HepG2 (cell line): Measurements from ENCODE around the gene KIF15. TPM values are rescaled to one million over a fixed set of nuclear protein-coding genes. Genes with fewer than 3 reads are reported as not detected.

Source experiments
- ARID5B ChIP-seq: IDR thresholded peaks from 2 replicates; pipeline ENCODE4 v1.4.0; 2020; ENCODE audit warnings: mild to moderate bottlenecking, missing genetic modification reagents
- CHD4 ChIP-seq: fragments of 200-600 bp; sonication (generic); IDR thresholded peaks from 2 replicates; pipeline ENCODE4 v1.7.0; 2017; ENCODE audit warnings: mild to moderate bottlenecking, low read length, borderline replicate concordance
- FOXA3 ChIP-seq: IDR thresholded peaks from 2 replicates; pipeline ENCODE4 v1.6.1; 2016; ENCODE audit warnings: missing genetic modification reagents, missing compliant biosample characterization
- FOXK2 ChIP-seq: fragments of 450-650 bp; IDR thresholded peaks from 2 replicates; pipeline ENCODE4 v1.6.1; 2016
- FOXP4 ChIP-seq: sonication (generic); formaldehyde crosslinking; IDR thresholded peaks from 2 replicates; pipeline ENCODE4 v1.4.0; 2020; ENCODE audit warnings: missing genetic modification reagents
- GABPB1 ChIP-seq: IDR thresholded peaks from 2 replicates; pipeline ENCODE4 v1.6.1; 2016; ENCODE audit warnings: mild to moderate bottlenecking, missing genetic modification reagents, moderate library complexity, missing compliant biosample characterization
- GATA4 ChIP-seq: sonication (generic); IDR thresholded peaks from 2 replicates; pipeline ENCODE4 v1.6.1; 2016; ENCODE audit warnings: antibody characterized with exemption, low read depth, borderline replicate concordance
- GATAD2A ChIP-seq: IDR thresholded peaks from 2 replicates; pipeline ENCODE4 v1.6.1; 2016
- HCFC1 ChIP-seq: fragments of 150-350 bp; IDR thresholded peaks from 2 replicates; pipeline ENCODE4 v1.6.1; 2014; ENCODE audit warnings: low read depth, low read length
- JDP2 ChIP-seq: sonication (generic); formaldehyde crosslinking; IDR thresholded peaks from 2 replicates; pipeline ENCODE4 v1.8.1; 2022; ENCODE audit warnings: missing genetic modification reagents, borderline replicate concordance
- KLF9 ChIP-seq: IDR thresholded peaks from 2 replicates; pipeline ENCODE4 v1.6.1; 2016; ENCODE audit warnings: low read depth
- MEIS1 ChIP-seq: sonication (generic); formaldehyde crosslinking; IDR thresholded peaks from 2 replicates; pipeline ENCODE4 v1.9.0; 2021; ENCODE audit warnings: mild to moderate bottlenecking, missing genetic modification reagents, moderate library complexity, borderline replicate concordance
- MXI1 ChIP-seq: IDR thresholded peaks from 3 replicates; pipeline ENCODE4 v1.6.1; 2012; ENCODE audit warnings: low read depth, low read length, inconsistent platforms, borderline replicate concordance
- PHF8 ChIP-seq: sonication (generic); formaldehyde crosslinking; IDR thresholded peaks from 2 replicates; pipeline ENCODE4 v1.5.0; 2020; ENCODE audit warnings: missing genetic modification reagents
- PITX1 ChIP-seq: sonication (generic); formaldehyde crosslinking; IDR thresholded peaks from 2 replicates; pipeline ENCODE4 v1.5.1; 2020; ENCODE audit warnings: mild to moderate bottlenecking, missing genetic modification reagents
- POLR2AphosphoS2 ChIP-seq: IDR thresholded peaks from 2 replicates; pipeline ENCODE4 v1.6.1; 2011; ENCODE audit warnings: low read depth, low read length, improper control_type of control experiment
- ZBTB14 ChIP-seq: sonication (generic); formaldehyde crosslinking; IDR thresholded peaks from 2 replicates; pipeline ENCODE4 v1.4.0; 2020; ENCODE audit warnings: missing genetic modification reagents
- ZFP36L1 ChIP-seq: sonication (generic); formaldehyde crosslinking; IDR thresholded peaks from 2 replicates; pipeline ENCODE4 v1.8.0; 2022; ENCODE audit warnings: mild to moderate bottlenecking, missing genetic modification reagents, moderate library complexity
- ZNF101 ChIP-seq: sonication (generic); formaldehyde crosslinking; IDR thresholded peaks from 2 replicates; pipeline ENCODE4 v1.4.0; 2020; ENCODE audit warnings: mild to moderate bottlenecking, low read depth, missing genetic modification reagents, borderline replicate concordance
- ZNF430 ChIP-seq: sonication (generic); formaldehyde crosslinking; IDR thresholded peaks from 2 replicates; pipeline ENCODE4 v1.9.0; 2021; ENCODE audit warnings: mild to moderate bottlenecking, missing genetic modification reagents
- ZNF432 ChIP-seq: sonication (generic); formaldehyde crosslinking; IDR thresholded peaks from 2 replicates; pipeline ENCODE4 v1.5.0; 2020; ENCODE audit warnings: missing genetic modification reagents, mild to moderate bottlenecking, borderline replicate concordance
- ZNF543 ChIP-seq: sonication (generic); formaldehyde crosslinking; IDR thresholded peaks from 2 replicates; pipeline ENCODE4 v1.4.0; 2020; ENCODE audit warnings: mild to moderate bottlenecking, missing genetic modification reagents
- ZNF567 ChIP-seq: sonication (generic); formaldehyde crosslinking; IDR thresholded peaks from 2 replicates; pipeline ENCODE4 v1.8.1; 2023; ENCODE audit warnings: mild to moderate bottlenecking, missing genetic modification reagents, borderline replicate concordance
- polyA plus RNA-seq, 8 experiments: library from polyadenylated mRNA; depleted of rRNA in 3 of 8; stranded (reverse) in 7 of 8; unstranded in 1 of 8; fragments of >200 nt; fragmentation: Illumina TruSeq in 4 of 8; extraction: Trizol in 4 of 8; gene quantifications; 2 replicates each; pipeline versions ENCODE4 v1.2.1 to v1.2.3, GENCODE V29; 2011 to 2016; ENCODE audit warnings: low read depth in 4 of 8, missing spikeins in 1 of 8, mixed read lengths in 1 of 8; ENCODE audit not compliant: insufficient read depth in 1 of 8
- total RNA-seq, 5 experiments: library from RNA; depleted of rRNA; stranded (reverse); fragments of >200 nt; fragmentation: Illumina TruSeq; extraction: Trizol; gene quantifications; 2 replicates each; pipeline ENCODE4 v1.2.3, GENCODE V29; 2016; ENCODE audit warnings: low read depth in 1 of 5
- TF ChIP-seq, protein P1 (sequence below): IDR thresholded peaks from 2 replicates; pipeline ENCODE4 v1.6.1; 2016; ENCODE audit warnings: missing genetic modification reagents, missing compliant biosample characterization

KIF15 gene
- total and polyA plus RNA-seq, 2 of the 13 experiments (the other 11 are each of a cell fraction or from before 2014, with no cell fraction given), result 4.8 to 33.8 TPM

- TF ChIP-seq ARID5B, result peak; percentile 62; the same call in 1 of the 2 replicates
- TF ChIP-seq FOXA3 (CRISPR knock-in tag), result peak; percentile 76
- TF ChIP-seq, protein P1, sequence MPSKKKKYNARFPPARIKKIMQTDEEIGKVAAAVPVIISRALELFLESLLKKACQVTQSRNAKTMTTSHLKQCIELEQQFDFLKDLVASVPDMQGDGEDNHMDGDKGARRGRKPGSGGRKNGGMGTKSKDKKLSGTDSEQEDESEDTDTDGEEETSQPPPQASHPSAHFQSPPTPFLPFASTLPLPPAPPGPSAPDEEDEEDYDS (CRISPR knock-in tag), result peak; percentile 46; the same call in 1 of the 2 replicates
- TF ChIP-seq MXI1, result peak; percentile 98
- TF ChIP-seq ZNF430 (CRISPR knock-in tag), result peak; percentile 87
- TF ChIP-seq FOXP4, result peak; percentile 53; the same call in 1 of the 2 replicates
- TF ChIP-seq PHF8 (CRISPR knock-in tag), result peak; percentile 93
- TF ChIP-seq CHD4, result no peak
- TF ChIP-seq MEIS1 (CRISPR knock-in tag), result peak; percentile 47; the same call in 1 of the 2 replicates
- peak; percentile 66; the same call in 1 of the 2 replicates for TF ChIP-seq JDP2 (CRISPR knock-in tag)
- peak; percentile 57; the same call in 1 of the 2 replicates for TF ChIP-seq ZNF567 (CRISPR knock-in tag)
- no peak for TF ChIP-seq ZNF432 (CRISPR knock-in tag)
- peak; percentile 67 for TF ChIP-seq PITX1
- peak; percentile 90 for TF ChIP-seq HCFC1
- TF ChIP-seq ZNF543, result 0 out of 2 replicates have a peak, but pooled peaks have one; percentile 46
- no peak for TF ChIP-seq FOXK2
- TF ChIP-seq POLR2AphosphoS2, result no peak
- peak; percentile 96; the same call in 1 of the 2 replicates for TF ChIP-seq ZFP36L1 (CRISPR knock-in tag)
- peak; percentile 14; the same call in 1 of the 2 replicates for TF ChIP-seq GATA4
- no peak for TF ChIP-seq ZNF101 (CRISPR knock-in tag)
- peak; percentile 60; the same call in 1 of the 2 replicates for TF ChIP-seq KLF9 (CRISPR knock-in tag)
- TF ChIP-seq ZBTB14 (CRISPR knock-in tag), result 0 out of 2 replicates have a peak, but pooled peaks have one; percentile 21
- TF ChIP-seq GATAD2A (CRISPR knock-in tag), result no peak; the same call in 1 of the 2 replicates
- peak; percentile 93 for TF ChIP-seq GABPB1
Observed at GRCh38 chr3:44761424-44762169, at the start of gene KIF15, which contains the start of gene KIAA1143 (continued).
